ENCODE results near the gene PPP2R3C.

DNA sequence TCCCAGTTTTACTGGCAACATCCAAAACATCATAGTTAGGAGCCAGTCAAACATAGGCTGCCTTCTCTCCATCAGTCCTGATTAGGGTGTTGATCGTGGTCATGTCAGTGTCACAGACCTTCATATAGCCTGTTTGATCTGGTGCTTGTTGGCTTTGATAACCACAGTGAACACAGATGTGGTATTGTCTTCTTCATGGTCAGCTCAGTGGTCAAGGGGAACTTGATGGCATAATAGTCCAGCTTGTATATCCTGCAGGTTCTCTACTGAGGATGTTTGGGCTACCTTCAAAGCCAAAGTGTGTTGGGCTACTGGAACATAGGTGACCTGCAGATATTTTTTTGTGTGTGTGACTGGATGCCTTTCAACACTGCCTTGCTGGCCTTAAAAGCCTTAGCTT, 22.2 kb upstream of the PPP2R3C start:
- TF ChIP-seq, protein P1, sequence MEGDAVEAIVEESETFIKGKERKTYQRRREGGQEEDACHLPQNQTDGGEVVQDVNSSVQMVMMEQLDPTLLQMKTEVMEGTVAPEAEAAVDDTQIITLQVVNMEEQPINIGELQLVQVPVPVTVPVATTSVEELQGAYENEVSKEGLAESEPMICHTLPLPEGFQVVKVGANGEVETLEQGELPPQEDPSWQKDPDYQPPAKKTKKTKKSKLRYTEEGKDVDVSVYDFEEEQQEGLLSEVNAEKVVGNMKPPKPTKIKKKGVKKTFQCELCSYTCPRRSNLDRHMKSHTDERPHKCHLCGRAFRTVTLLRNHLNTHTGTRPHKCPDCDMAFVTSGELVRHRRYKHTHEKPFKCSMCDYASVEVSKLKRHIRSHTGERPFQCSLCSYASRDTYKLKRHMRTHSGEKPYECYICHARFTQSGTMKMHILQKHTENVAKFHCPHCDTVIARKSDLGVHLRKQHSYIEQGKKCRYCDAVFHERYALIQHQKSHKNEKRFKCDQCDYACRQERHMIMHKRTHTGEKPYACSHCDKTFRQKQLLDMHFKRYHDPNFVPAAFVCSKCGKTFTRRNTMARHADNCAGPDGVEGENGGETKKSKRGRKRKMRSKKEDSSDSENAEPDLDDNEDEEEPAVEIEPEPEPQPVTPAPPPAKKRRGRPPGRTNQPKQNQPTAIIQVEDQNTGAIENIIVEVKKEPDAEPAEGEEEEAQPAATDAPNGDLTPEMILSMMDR (IDR thresholded peaks at IDR 0.05): no peak
- TF ChIP-seq POLR2A (IDR thresholded peaks at IDR 0.05): no peak
